ENCODE measurements around the gene PYY.
"Not testable (repeated sequence)": the region's sequence is repeated elsewhere in the genome, so short reads cannot be mapped to it uniquely, and the experiment has no call there.

PYY gene

DNA sequence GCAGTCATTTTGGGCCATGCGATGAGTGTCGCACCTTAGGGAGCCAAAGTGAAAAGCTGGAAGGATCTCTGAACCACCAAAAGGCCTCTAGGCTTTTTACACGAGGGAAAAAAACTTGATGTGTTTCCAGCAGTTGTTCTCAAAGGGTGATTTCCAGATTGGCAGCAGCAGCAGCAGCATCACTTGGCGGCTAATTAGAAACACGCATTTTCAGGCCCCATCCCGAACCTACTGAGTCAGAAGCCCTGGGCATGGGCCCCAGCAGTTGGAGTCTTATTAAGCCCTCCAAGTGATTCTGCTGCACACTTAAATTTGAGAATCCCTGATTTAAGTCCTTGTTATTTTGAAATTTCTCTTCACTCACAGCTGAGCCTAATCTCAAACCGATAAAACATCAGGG, 25.3 kb upstream of the PYY start:
- FAIRE-seq (no peak), DNase-seq (ENCODE audit: low spot score) (no peak)

DNA sequence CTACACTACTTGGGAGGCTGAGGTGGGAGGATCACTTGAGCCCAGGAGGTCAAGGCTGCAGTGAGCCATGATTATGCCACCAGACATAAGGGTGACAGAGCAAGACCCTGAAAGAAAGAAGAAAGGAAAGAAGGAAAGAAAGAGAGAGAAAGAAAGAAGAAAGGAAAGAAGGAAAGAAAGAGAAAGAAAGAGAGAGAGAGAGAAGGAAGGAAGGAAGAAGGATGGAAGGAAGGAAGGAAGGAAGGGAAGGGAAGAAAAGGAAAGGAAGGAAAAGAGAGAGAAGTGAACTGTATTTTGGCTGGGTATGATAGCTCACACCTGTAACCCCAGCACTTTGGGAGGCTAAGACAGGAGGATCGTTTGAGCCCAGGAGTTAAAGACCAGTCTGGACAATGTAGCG, 24.3 kb upstream of the PYY start:
- no peak for DNase-seq (ENCODE audit: low spot score)
- no peak for FAIRE-seq

DNA sequence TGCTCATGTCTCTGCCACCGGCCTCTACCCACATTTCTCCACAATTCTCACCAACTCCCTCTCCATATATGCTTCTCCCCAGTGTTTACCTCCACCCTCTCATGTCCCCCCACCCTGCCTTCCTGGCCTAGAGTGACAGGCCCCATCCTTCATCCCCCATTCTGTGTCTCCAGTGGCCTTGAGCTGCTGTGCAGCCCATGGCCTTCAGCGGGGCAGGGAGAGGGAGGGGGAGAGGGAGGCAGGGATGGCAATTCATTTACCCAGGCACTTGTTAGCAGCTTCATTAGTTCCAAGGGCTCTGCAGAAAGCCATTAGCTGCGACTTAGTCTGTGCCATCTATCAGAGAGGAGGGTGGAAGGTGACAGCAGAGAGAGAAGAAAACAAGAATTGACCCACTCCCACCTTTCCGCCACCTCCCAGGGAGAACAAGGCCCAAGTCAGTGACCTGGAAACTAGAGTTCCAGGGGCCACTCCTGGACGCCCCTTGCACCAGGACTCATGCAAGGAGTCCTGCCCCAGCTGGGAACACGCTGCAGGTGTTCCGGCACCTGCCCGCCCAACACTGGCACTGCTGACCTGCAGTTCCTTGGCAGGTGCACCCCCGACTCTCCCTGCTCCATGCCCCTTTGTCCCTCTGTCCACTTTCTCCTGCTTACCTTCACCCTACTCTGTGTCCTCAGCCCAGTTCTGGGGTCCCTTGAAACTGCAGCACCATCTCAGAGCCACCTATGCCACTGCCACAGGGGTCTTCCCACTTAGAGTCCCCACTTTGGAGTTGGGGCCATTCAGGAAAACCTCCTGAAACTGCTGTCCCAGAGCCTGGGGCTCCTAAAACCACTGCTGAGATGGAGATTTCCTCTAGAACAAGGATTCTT, 23.5 kb upstream of the PYY start:
- no peak for FAIRE-seq

DNA sequence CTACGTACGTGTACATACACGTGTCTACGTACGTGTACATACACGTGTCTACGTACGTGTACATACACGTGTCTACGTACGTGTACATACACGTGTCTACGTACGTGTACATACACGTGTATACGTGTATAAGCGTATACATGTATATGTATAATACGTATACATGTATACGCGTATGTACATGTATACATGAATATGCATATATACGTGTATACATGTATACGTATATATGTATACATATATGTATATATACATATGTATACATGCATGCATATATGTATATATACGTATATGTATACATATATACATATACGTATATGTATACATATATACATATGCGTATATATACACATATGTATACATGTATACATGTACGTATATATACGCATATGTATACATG, 22.2 kb upstream of the PYY start:
- DNase-seq (ENCODE audit: low spot score) (no peak), FAIRE-seq (no peak)

More for the DNA sequence above, 23.5 kb upstream of the PYY start:
- no peak for DNase-seq (ENCODE audit: low spot score)

DNA sequence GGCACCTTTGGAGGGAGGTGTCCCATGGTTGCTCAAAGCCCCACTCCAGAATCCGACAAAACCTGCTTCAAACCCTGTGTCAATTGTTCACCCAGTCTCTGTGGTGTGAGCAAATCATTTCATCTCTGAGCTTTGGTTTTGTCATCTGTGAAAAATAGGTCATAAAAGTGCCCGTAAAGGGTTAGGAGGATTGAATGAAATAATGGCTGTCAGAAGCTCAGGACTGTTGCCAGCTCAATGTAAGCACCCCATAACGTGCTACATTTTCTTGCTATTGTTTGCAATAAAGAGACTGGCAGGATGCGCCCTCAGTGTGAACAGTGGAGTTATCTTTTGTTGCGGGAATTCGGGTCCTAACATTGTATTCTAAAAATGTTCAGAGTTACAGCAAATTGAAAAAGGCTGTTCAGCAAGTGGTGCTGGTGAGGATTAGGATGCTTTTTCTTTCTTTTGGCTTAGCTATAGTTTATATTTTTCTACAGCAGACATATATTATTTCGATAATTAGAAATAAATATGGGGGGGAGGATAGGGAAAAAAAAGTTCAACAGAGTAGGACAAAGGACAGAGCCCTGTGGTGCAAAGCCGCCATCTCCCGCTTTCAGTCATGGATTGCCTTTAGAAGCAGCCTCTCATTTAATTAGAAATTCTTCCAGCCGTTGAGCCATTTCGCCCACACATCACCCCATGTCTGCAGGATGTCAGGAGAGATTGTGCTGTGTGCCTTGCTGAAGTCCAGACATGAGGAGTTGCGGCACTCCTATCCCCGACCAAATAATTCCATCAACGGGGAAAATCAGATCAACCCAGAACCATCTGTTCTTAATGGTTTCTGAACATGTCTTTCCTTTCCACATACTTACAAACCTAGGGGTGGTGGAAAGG, 20.9 kb upstream of the PYY start:
- FAIRE-seq (no peak), DNase-seq (ENCODE audit: low spot score) (no peak)

DNA sequence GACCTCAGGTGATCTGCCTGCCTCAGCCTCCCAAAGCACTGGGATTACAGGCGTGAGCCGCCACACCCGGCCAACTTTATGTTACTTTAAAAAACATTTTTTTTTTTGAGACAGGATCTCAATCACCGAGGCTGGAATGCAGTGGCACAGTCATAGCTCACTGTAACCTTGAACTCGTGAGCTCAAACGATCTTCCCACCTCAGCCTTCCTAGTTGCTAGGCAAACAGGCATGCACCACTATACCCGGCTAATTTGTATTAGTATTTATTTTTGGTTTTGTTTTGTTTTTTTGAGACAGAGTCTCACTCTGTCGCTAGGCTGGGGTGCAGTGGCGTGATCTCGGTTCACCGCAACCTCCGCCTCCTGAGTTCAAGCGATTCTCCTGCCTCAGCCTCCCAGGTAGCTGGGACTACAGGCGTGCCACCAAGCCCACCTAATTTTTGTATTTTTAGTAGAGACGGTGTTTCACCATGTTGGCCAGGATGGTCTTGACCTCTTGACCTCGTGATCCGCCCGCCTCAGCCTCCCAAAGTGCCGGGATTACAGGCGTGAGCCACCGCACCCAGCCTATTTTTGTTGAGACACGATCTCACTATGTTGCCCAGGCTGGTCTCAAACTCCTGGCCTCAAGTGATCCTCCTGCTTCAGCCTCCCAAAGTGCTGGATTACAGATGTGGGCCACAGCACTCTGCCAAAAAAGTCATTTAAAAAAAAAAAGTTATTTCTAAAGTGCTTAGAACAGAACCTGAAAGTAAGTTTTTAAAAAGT, 18.9 kb upstream of the PYY start:
- DNase-seq (ENCODE audit: low spot score); FAIRE-seq: not testable (repeated sequence)

DNA sequence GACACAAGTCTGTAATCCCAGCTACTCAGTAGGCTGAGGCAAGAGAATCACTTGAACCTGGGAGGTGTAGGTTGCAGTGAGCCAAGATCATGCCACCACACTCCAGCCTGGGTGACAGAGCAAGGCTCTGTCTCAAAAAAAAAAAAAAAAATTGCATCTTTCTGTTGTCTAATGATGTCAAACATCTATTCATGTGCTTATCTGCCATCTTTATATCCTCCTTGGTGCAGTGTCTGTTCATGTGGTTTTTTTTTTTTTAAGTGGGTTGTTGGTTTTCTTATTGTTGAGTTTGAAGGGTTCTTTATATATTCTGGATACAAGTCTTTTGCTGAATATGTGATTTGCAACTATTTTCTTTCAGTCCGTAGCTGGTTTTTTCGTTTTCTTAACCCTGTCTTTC, 17.7 kb upstream of the PYY start:
- not testable (repeated sequence) for FAIRE-seq; DNase-seq (ENCODE audit: low spot score)

DNA sequence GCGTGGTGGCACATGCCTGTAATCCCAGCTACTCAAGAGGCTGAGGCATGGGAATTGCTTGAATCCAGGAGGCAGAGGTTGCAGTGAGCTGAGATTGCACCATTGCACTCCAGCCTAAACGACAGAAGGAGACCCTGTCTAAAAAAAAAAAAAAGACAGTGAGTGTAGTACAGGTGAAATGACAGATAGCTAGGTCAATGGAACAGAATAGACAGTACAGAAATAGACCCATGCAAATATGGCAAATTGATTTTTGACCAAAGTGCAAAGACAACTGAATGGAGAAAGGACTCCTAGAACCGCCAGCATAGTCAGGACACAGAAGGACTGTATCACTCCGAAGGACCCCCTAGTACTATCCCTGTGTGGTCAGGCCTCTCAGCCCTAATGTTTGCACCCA, 16.6 kb upstream of the PYY start:
- FAIRE-seq (no peak), DNase-seq (ENCODE audit: low spot score) (no peak)

DNA sequence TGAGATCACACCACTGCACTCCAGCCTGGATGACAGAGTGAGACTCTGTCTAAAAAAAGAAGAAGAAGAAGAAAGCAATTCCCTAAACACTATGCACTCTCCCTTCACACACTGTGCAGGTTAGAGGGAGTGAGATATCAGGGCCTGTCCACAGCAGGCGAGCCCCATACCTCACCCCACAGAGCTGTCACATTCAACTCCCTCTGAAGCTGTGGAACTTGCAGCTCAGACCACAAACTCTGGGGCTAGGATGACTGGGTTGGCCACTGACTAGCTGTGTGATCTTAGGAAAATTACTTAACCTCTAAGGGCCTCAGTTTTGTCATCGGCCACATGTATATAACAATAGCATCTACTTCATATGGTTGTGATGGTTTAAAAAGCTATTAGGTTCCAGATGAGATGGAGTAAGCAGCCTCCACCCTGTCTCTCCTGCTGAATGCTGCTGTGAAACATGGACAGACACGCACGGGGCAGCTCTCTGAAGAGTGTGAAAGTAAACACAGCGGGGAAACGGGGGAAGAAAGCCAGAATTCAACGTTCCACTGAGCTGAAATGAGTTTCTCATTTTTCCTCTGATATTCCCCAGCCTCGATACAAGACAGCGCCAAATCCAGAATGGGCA, 13.6 kb upstream of the PYY start:
- FAIRE-seq, result no peak
- no peak for DNase-seq (ENCODE audit: low spot score)

DNA sequence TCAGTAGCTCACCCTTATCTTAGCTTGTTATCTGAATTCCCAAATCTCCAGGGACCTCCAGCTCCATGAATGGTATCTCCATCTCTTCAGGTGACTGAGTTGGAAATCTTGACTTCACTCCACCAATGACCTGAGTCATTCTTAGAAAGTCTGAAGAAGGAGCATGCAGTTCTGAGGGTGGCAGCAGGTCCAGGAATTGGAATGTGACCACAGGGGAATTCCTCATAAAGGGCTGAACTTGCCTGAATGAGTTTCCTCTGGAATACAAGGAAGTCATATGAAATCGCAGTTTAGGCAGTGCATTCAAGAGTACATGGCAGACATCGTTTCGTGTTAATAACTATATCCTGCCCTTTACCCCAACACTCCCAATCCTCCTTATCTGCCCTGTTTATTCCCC, 12.5 kb upstream of the PYY start:
- DNase-seq (ENCODE audit: low spot score), result no peak
- FAIRE-seq, result peak; percentile 61

DNA sequence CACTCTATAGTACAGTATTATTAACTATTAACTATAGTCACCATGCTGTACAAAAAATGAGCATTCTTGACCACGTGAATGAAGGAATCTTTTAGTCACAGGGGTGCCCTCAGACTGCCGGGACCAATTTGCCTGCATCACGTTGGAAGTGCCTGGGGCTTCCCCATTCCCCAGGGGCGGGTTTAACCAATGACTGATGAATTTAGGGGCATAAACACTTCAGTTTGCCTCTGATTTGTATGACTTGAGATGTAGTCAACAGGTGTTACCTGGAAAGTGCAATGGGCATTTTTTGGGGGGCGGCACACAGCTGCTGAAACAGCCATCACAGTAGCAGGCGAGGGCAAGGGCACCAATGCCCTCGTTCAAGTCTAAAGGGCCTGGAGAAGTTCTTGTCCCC, 8.7 kb upstream of the PYY start:
- no peak for DNase-seq (ENCODE audit: low spot score)
- no peak for FAIRE-seq

DNA sequence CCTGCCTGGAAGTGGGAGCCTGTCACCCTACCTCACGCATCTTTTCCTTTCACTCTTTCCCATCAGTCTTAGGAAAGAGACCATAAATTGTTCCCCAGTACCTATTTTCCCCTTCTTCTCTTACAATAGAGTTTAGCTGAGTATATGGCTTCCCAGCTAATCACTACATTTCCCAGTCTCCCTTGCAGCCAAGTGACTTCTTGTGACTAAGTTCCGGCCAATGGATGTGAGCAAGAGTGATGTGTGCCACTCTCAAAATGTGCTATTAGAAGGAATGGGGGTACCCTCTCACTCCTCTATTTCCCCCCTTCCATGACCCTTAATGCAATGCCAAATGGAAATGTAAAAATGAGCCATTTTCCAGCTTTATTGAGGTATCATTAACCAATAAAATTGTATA, 8.2 kb upstream of the PYY start:
- DNase-seq (ENCODE audit: low spot score), result no peak
- FAIRE-seq, result peak; percentile 42

DNA sequence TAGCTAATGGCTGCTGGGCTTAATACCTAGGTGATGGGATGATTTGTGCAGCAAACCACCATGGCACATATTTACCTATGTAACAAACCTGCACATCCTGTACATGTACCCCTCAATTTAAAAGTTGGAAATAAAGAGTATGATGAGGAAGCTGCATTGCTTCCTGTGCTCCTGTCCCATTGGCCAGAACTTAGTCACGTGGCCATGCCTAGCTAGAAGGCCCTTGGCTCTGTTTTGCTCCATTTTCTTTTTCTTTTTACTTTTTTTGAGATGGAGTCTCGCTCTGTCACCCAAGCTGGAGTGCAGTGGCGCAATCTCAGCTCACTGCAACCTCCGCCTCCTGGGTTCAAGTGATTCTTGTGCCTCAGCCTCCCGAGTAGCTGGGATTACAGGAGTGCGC, 7.6 kb upstream of the PYY start:
- not testable (repeated sequence) for FAIRE-seq; DNase-seq (ENCODE audit: low spot score)

DNA sequence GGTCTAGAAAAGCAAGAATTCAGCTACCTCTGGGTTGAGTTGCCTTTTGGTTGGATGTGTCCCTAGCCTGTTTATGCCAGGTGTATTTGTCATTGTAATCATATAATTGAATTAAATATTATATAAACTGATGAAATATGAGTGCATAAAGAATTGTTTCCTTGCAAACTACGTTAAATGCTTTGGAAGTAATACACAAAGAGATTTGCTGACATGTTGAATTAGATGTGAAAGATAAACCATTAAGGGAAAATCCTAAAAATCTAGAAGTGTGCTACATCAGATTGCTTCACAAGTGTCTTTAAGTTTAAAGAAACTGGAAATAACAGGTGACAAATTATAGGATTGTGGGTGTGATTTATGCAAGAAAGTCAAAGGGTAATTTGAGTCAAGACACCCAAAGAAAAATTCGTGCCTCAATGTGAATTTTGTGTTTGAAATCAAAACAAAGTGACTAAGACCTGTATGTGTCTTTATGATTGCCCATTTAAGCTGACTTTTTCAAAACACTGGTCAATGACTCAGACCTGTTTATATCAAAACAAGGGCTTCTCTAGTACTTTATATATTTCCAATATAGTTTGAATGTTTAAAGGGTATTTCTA, 5.1 kb upstream of the PYY start:
- DNase-seq (ENCODE audit: low spot score) (no peak), FAIRE-seq (no peak)

DNA sequence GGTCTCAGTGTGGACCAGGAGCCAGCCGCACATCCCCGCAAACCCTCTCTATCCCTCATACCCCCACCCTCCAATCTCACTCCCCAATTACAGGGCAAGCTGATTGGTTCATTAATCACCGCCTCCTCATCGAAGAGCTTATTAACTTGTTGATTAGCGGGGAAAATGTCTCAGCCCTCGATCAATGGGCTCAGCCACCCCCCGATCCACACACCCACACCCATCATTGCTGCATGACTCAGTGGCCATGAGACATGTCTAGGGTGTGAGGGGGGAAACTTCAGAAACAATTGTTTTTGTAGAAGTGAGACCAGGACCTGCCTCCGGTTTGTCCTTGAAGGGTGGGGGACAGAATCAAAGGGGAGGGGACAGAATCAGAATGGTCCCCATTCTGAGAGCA, 2.5 kb upstream of the PYY start:
- FAIRE-seq (no peak), DNase-seq (ENCODE audit: low spot score) (peak; percentile 57)

DNA sequence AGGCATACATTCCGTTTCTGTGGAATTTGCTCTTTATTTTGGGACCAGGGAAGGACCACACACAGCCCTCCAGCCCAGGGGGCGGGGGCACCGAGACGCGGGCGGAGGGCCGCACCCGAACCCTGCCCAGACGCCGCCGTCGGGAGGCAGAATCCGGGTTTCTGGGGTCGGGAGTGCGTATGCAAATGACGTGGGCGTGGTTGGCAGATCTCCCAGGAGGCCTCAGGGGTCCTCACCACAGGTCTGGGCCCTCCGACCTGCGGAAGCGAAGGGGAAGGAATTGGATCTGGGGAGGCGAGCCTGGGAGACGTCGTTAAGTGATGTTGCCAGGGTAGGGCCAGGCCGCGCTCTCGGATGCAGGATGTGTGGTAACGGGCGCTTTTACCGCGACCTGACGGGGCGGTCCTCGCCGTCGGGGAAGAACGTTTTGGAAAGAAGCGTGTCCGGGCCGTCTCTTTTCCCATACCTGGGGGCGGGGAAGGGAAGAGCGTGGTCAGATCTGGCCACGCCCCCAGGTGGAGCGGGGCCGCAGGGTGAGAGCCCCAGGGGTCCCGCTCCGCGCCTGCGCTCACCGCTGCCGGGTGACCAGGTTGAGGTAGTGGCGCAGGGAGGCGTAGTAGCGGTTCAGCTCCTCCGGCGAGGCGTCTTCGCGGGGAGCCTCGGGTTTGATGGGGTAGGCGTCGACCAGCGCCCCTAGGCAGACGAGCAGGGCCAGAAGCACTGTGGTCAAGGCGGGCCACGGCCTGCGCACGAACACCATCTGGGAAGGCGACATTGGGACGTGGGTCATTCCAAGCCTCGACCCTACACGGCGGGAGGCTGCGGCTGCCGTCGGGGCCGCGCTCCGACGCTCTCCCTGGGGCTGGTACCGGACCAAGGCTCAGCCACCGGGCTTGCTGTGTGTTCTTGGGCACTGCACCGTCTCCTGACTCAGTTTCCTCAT, 745 bp downstream of the PYY start:
- no peak for DNase-seq (ENCODE audit: low spot score)
- FAIRE-seq, result no peak

DNA sequence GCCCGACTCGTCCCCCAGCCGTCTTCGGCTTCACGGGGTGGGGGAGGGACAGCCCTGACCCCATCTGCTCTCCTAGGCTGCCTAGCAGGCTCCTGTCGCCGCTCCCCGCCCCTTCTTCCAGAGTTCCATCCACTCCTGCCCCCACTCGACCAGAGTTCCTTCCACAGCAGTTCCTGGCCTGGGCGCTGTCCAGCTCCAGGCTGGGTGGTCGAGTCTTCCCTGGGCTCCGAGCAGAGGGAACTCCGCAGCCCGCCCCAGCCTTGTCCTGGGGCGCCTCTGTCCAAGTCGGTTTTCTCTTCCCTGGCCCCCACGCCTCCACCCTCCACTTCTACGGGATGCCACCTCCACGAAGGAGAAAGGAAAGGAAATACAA, 1.4 kb downstream of the PYY start:
- DNase-seq (ENCODE audit: low spot score) (no peak), FAIRE-seq (no peak)

DNA sequence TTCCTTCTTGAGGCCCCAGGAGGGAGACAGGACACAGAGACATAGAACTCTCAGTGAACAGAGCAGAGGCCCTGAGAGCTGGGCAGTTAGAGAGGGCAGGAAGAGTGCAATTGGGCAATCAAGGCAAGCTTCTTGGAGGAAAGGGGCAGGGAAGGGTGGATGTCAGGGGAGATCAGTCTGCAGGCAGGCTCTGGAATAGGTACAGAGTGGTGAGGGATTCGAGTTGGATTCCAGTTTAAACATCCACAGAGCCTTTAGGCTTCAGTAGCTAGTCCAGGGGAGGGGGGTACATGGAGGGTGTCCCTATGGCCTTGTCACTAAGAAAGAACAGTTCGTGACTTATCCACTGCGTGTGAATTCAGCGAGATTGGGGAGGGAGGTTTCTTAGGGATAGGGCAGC, 2.0 kb downstream of the PYY start:
- no peak for DNase-seq (ENCODE audit: low spot score)
- no peak for FAIRE-seq

DNA sequence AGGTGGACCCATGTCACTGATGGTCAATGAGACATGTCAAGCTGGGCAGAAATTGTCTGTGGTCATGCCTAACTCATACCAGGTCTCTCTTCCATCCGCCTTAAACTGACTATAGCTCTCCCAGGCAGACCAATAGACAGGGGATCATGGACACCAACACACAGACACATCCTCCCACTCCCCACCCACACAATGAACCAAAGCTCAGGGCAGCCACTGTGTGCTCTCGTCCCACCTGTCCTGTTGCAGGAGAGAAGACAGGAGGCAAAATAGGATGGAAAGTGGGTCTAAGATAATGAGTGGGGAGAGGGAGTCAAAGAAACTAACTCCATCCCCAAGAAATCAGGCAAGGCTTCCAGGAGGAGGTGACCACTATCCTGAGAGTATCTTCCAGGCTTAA, 3.2 kb downstream of the PYY start:
- no peak for DNase-seq (ENCODE audit: low spot score)
- FAIRE-seq, result no peak

DNA sequence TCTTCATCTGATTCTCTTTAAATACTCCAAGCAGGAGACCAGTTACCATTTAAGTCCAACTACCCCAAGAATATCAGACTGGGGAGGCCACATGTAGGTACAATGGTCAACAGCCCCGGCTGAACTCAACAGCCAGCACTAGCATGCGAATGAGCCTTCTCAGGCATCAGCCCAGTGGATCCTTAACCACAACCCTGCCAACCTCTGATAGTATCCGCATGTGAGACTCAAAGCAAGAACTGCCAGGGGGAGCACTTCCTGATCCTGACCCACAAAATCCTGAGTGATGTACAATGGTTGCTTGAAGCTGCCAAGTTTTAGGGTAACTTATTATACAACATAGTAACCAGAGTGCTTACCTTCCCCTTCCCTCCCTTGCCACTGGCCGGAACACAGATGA, 4.0 kb downstream of the PYY start:
- DNase-seq (ENCODE audit: low spot score) (no peak), FAIRE-seq (no peak)

Data from urothelium cell line (cell line).